ENCODE data around the gene TPPP2. TPM values are rescaled to one million over a fixed set of nuclear protein-coding genes. Genes with fewer than 3 reads are reported as not detected.

Gene TPPP2
- total RNA-seq, 2 experiments from 2014 or later, result not detected

DNA sequence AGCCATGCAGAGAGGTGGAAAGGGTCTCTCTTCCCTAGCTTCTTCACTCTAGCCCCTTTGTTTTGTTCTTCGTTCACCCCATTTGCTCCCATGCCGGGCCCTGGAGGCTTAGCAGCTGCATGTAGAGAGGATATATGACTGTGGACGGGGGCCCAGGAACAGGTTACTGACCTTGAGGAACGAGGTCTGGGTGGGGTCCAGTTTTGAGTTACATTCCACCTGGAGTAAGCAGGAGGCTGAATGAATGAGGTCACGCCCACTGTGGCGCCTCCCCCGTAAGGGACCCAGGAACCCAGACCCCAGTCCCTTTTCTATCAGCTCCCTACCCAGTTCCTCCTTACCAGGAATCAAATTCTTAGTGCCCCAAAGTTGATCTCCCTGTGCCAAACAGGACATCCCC lies 11.7 kb upstream of the TPPP2 start:
- intact Hi-C loops (cut with micrococcal nuclease), result no loop called here
- TF ChIP-seq, protein P1, sequence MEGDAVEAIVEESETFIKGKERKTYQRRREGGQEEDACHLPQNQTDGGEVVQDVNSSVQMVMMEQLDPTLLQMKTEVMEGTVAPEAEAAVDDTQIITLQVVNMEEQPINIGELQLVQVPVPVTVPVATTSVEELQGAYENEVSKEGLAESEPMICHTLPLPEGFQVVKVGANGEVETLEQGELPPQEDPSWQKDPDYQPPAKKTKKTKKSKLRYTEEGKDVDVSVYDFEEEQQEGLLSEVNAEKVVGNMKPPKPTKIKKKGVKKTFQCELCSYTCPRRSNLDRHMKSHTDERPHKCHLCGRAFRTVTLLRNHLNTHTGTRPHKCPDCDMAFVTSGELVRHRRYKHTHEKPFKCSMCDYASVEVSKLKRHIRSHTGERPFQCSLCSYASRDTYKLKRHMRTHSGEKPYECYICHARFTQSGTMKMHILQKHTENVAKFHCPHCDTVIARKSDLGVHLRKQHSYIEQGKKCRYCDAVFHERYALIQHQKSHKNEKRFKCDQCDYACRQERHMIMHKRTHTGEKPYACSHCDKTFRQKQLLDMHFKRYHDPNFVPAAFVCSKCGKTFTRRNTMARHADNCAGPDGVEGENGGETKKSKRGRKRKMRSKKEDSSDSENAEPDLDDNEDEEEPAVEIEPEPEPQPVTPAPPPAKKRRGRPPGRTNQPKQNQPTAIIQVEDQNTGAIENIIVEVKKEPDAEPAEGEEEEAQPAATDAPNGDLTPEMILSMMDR (IDR thresholded peaks at IDR 0.05), result no peak
- ChIA-PET POLR2A (no interaction called here), CTCF (interaction anchor here (0.7 to 15.2 kb wide), 9 partner anchors 8 to 118 kb away, joined by 3 to 267 read pairs (median 6); partner anchors contain the start of genes RNASE7, SLC39A2, TMEM253 and TPPP2)
- peaks cover 3% of the 10 kb centered on the region for H3K4me1 Mint-ChIP-seq (ENCODE audit: low read depth)
- no peak overlapping the region for H3K27ac Mint-ChIP-seq
- H3K27me3 Mint-ChIP-seq, result peaks cover 2% of the 10 kb centered on the region
- no peaks in the 10 kb centered on the region for H3K36me3 Mint-ChIP-seq (ENCODE audit: low read depth)
- H3K4me3 Mint-ChIP-seq, result no peak overlapping the region
- ATAC-seq (no peak), DNase-seq (no peak)
- no peaks in the 10 kb centered on the region for H3K9me3 Mint-ChIP-seq

DNA sequence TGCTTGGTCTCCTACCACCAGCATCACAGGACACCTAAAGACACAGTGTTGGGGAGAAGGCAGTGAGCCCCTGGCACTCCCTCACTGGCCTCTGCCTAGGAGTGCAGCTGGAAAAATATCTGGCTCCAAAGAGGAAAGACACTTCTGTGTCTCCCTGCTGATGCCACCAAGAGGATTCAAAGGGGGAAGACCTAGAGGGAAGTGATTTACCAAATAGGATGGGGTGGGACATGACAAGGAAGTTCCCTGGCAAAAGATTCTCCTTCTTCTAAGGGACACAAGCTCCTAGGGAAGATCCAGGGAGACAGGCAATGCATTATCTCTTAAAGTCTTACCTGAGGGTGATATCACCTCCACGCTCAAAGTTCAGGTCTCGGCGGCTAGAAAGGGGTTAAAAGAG lies 11.2 kb upstream of the TPPP2 start:
- TF ChIP-seq, protein P1 (IDR thresholded peaks at IDR 0.05), result no peak
- Mint-ChIP-seq H3K36me3 (ENCODE audit: low read depth) (no peaks in the 10 kb centered on the region), H3K4me1 (ENCODE audit: low read depth) (peaks cover 3% of the 10 kb centered on the region), H3K27me3 (peaks cover 2% of the 10 kb centered on the region), H3K9me3 (no peaks in the 10 kb centered on the region), H3K27ac (no peak overlapping the region), H3K4me3 (no peak overlapping the region)
- CTCF ChIA-PET, result interaction anchor here (0.7 to 15.2 kb wide), 10 partner anchors 9 to 118 kb away, joined by 3 to 267 read pairs (median 5); partner anchors contain the start of genes RNASE7, SLC39A2, TMEM253 and TPPP2
- no peak for ATAC-seq
- intact Hi-C loops (cut with micrococcal nuclease), result no loop called here
- DNase-seq, result no peak
- POLR2A ChIA-PET, result interaction anchor here (1.0 kb wide), 1 partner anchor 47 kb away, joined by 4 read pairs; no protein-coding TSS in a partner anchor

DNA sequence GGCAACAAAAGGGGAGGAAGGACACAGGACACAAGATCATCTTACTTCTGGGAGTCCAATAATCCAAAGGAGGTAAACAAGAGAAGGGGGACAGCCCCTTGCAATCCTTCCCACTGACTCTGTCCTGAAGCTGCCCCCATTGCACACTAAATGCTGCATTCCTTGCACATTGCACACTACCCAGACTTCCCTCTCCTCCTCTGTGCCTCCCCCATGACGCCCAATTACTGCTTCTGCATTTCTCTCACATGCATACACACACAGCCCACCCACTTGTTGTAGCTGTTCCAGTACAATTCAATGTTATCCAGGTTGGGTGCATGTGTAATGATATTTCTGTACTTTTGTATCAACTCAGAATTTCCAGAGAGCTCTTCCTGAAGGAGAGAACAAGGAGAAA lies 10.7 kb upstream of the TPPP2 start:
- CTCF ChIA-PET, result interaction anchor here (0.7 to 15.2 kb wide), 10 partner anchors 9 to 117 kb away, joined by 3 to 267 read pairs (median 5); partner anchors contain the start of genes RNASE7, SLC39A2, TMEM253 and ZNF219
- TF ChIP-seq, protein P1 (IDR thresholded peaks at IDR 0.05), result no peak
- no peaks in the 10 kb centered on the region for H3K9me3 Mint-ChIP-seq
- POLR2A ChIA-PET, result interaction anchor here (1.0 kb wide), 1 partner anchor 46 kb away, joined by 4 read pairs; no protein-coding TSS in a partner anchor
- H3K4me1 Mint-ChIP-seq (ENCODE audit: low read depth), result peaks cover 9% of the 10 kb centered on the region
- intact Hi-C loops (cut with micrococcal nuclease), result no loop called here
- H3K27me3 Mint-ChIP-seq, result peaks cover 2% of the 10 kb centered on the region
- H3K4me3 Mint-ChIP-seq, result no peak overlapping the region
- ATAC-seq (no peak), DNase-seq (no peak)
- H3K36me3 Mint-ChIP-seq (ENCODE audit: low read depth), result no peaks in the 10 kb centered on the region
- H3K27ac Mint-ChIP-seq, result no peak overlapping the region

DNA sequence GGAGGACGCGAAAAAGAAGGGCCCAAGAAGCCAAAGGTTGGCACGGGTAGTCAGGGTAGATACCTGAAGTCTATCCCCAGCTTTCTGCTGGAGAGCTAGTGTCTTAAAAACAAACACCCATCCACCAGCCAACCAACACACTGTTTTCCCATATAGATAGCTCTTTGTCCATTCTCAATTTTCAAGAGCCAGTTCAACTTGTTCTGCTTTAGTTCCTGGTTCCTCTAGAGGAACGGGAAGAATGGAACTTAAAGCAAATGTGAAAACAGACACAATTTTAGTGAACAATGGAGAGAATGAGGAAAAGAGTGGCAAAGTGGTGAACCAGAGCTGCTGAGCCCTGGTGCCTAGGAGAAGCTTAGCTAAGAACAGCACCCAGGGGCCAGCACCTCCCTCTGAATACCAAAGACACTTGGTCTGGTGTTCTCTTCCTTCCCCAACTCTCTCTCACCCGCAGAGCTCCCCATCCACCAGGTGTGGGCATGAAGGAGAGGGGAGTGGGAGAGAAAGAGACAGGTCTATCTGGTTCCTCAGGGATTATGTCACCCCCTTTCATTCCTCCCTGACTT lies 9.0 kb upstream of the TPPP2 start:
- Mint-ChIP-seq H3K4me1 (ENCODE audit: low read depth) (peaks cover 12% of the 10 kb centered on the region), H3K27ac (no peak overlapping the region), H3K9me3 (no peaks in the 10 kb centered on the region), H3K4me3 (no peak overlapping the region), H3K27me3 (peaks cover 2% of the 10 kb centered on the region), H3K36me3 (ENCODE audit: low read depth) (no peaks in the 10 kb centered on the region)
- CTCF ChIA-PET, result interaction anchor here (0.6 to 15.2 kb wide), 6 partner anchors 20 to 86 kb away, joined by 3 to 267 read pairs (median 213); partner anchors contain the start of genes RNASE7, SLC39A2, TMEM253 and ZNF219
- intact Hi-C loops (cut with micrococcal nuclease), result no loop called here
- TF ChIP-seq, protein P1 (IDR thresholded peaks at IDR 0.05), result no peak
- ATAC-seq, result no peak
- POLR2A ChIA-PET, result no interaction called here
- DNase-seq, result no peak

DNA sequence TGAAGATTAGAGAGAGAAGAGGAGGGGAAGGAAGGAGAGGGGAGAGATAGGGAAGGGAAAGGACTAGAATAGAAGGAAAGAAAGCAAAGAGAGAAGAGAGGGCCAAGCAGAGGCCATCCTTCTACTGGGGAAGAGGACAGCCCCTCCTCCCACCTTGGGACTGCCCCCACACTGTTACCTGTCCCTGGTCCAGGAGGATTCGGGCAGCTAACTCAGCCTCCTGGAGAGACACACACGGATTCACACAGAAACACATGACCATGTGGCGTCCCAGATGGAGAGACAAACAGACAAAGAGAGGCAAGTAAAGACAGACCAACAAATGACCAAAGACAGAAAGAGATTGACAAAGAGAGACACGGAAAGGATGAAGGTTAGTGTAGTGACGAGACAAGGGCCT lies 7.3 kb upstream of the TPPP2 start:
- intact Hi-C loops (cut with micrococcal nuclease), result no loop called here
- ChIA-PET POLR2A (interaction anchor here (1.2 kb wide), 2 partner anchors 8 to 80 kb away, joined by 3 to 7 read pairs; no protein-coding TSS in a partner anchor), CTCF (interaction anchor here (0.8 to 15.2 kb wide), 5 partner anchors 8 to 82 kb away, joined by 3 to 224 read pairs (median 12); partner anchors contain the start of gene ZNF219)
- TF ChIP-seq, protein P1 (IDR thresholded peaks at IDR 0.05), result no peak
- Mint-ChIP-seq H3K36me3 (ENCODE audit: low read depth) (no peaks in the 10 kb centered on the region), H3K4me1 (ENCODE audit: low read depth) (peaks cover 12% of the 10 kb centered on the region), H3K9me3 (no peaks in the 10 kb centered on the region), H3K27me3 (peaks cover 2% of the 10 kb centered on the region), H3K27ac (no peak overlapping the region), H3K4me3 (no peak overlapping the region)
- DNase-seq, result no peak
- ATAC-seq, result no peak

All from activated CD8-positive, alpha-beta T cell treated with anti-CD3 and anti-CD28 coated beads for 36 hours (primary cell).